HG03108 (cell line): ENCODE results near the gene XPR1.

Experiments used
- ATAC-seq: cut with Tn5 transposase; IDR thresholded peaks from one replicate; pipeline ENCODE4 v1.9.1; 2021; ENCODE audit warnings: moderate library complexity; ENCODE audit not compliant: unreplicated experiment

The XPR1 gene

DNA sequence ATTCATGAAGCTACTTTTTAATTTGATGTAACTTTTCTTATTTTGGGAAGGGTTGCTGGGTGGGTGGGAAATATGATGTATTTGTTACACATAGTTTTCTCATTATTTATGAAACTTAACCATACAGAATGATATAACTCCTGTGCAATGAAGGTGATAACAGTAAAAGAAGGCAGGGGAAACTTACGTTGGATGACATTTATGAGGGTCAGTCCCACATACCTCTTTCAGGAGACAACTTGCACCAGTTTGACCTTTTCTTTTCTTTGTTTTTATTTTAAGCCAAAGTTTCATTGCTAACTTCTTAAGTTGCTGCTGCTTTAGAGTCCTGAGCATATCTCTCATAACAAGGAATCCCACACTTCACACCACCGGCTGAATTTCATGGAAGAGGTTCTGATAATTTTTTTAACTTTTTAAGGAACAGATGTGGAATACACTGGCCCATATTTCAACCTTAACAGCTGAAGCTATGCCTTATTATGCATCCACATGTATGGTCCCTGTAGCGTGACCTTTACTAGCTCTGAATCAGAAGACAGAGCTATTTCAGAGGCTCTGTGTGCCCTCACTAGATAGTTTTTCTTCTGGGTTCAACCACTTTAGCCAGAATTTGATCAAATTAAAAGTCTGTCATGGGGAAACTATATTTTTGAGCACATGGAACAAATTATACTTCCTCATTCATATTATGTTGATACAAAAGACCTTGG is 252.9 kb downstream of the XPR1 start:
- ATAC-seq, result no peak

DNA sequence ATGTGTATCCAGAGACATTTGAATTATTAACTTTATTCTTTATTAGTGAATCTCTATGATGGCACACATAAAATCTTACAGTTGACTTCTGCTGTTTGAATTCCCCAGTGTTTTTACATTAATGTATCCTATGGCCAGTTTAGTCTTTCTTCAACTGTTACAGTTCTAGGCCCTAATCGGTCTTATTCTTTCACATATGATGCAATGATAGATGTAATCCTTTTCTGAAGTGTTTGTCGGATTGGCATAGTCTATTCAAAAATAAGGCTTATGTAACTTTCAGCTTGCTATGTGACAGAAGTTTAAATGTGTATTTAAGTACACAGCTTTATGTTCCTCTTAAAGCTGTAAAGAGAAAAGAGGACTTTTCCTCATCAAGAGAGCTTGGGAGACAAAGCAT is 254.5 kb downstream of the XPR1 start:
- ATAC-seq, result no peak

DNA sequence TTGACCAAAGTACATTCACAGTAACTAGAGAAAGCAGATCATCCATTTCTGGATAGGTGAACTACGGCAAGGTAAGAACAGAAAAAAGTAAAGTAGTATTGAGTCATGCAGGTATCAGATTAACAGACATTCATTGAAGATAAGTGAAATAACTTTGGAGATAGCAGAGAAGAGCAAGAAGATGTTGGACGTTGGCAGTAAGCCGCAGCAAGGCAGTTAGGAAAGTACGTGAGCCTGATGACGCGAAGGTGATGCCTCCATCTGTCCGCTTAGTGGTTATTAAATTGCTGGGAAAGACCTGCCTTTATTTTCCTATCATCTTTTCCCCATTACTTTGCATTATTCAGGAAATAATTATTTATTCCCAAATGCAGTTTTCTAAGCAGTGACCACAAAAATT is 256.0 kb downstream of the XPR1 start:
- ATAC-seq, result no peak

DNA sequence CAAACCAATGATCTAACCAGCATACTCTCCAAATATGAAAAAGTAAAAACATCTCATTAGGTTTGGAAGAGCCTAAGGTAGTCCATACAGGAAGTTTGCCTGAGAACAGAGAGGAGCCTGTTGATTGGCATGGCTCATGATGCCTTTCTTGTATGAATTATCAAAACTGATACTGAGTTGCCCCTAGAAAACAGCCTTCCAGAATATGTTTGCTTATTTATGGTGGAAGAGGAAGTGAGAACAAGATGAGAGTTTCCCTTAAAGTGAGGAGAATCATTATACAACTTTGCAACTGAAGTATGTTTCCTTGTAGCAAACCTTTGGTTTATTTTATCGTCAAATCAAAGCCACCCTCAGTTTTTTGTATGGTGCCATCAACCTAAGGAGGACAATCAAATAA is 257.0 kb downstream of the XPR1 start:
- ATAC-seq, result peak; percentile 85

DNA sequence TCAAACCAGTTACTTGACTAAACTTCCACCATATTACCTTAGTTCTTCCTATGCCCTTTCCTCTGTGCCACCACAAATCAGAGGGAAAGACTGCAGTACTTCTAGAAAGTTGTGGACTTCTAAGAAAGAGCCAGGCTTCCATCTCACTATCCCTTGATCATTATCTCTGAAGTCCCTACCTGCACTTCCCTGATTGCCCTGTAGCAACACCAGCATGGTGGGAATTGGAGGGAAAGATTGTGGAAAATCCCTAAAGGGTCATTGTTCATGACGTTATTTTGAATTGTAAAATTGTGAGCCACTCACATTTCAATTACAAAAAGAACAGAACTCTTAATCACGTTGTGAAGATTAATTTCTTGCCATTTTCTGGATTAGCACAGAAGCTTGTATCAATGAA is 257.5 kb downstream of the XPR1 start:
- no peak for ATAC-seq

DNA sequence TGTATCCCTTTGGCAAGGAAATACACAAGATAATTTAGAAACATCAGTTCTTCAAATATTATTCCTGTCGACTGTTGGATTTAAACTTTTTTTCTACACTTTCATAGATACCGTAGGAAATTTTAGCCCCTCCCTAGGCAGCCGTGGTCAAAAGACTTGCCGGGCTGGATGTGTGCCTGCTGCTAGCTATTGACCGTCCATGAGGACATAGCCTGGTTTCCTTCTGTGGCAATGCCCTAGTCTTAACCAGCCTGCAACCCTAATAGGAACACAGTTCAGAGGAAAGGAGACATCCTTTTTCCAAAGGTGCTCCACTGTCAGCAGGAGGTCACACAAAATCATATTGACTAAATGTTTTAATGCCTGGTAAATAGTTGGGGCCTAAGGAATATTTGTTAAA is 260.4 kb downstream of the XPR1 start:
- ATAC-seq, result no peak

DNA sequence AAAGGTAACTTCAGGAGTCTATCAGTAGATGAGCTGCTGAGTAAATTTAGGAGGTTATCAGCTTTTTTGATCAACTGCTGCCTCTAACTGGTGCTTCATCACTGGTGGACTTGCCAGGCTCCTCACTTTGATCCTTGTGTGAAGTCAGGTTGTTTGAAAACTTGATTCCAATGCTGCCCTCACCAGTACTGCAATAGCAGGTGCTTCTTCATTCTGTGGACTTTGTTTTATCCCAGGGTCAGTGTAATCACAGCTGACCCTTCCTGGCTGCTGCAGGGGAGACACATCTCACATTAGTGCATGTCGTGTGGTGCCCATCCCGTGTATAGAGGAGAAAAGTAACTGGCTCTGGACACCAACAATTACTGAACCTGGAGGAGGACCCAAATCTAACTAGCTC is 260.9 kb downstream of the XPR1 start:
- no peak for ATAC-seq

DNA sequence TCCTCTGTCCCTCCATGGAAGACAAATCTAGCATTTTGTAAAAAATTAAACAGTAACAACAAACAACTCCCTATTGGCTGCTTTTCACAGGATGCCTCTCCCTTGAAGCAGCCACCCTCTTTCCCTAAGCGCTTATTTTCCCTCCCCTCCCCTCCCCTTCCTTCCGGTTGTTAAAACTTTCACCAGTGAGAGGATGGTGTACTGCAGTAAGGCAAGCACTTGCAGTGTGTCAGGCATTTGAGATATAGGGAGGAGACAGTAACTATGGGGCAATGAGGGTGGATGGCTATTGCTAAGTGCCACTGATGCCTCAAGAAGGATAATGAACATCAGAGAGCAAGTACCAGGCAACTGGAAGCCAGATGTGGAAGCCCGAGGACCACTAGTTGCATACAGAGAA is 261.8 kb downstream of the XPR1 start:
- ATAC-seq, result no peak

DNA sequence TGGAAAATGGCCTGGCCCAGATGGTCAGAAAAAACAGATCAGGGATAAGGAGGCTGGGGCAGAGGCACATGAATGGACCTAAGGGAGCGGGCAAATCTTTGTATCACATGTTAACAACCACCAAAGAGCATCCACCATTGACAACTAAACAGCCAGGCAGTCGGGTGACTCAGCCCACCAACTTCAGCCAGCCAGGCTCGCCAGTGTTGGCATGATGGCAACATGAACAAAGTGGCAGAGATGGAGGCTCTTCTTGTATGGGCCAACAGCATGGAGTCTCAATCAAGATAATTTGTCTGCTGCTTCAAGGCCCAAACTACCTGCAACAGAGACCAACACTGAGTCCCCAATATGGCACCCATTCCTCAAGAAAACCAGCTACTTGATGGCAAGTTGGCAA is 264.3 kb downstream of the XPR1 start:
- no peak for ATAC-seq

DNA sequence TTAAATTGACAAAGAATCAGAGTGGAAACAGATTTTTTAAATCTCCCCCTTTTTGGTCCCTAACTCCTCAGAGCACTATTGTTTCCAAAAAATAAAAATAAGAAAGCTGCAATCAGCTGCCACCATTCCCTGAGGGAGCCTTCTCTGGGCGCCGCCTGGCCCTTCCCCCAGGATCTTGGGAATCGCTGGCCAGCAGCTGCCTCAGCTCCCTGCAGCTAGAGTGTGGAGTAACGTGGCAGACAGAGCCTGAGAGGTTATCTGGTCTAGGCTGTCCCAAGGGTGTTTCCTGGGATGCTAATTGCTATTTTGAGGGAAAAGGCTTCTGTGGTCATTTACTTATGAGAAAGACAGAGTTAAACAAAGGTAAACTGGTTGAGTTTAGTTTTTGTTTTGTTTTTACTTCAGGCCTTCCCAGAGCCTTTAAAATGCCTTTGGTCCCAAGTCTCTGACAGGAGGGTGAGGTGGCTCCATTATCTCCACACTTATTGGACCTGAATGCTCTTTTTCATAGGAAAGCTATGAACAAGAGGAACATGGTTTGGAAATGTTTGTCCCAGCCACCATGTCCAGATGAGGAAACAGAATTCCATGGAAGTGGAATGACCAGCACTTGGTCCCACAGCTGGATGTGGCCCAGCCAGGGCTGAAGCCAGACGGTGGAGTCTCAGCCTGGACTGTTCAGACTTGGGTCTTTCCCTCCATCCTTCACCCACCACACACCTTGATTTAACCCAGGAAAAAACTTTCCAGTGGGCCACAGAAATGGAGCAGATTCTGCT is 266.8 kb downstream of the XPR1 start:
- no peak for ATAC-seq

DNA sequence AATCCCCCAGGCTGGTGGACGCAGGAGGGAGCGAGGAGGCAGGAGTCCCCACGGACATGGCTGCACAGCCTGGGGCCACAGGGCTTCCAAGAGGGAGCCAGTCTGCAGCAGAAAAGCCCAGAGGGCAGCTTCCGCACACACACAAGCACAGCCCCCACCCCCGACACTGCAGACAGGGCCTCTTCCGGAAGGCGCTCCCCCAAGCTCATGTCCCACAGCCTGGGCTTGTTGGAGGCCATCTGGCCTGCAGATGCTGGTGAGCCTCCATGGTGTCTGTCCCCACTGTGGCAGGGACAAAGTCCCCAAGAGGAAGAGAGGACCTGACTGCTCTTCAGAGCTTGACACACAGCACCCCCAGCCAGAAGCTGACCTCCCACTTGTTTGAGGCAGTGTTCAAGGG is 267.4 kb downstream of the XPR1 start:
- no peak for ATAC-seq

DNA sequence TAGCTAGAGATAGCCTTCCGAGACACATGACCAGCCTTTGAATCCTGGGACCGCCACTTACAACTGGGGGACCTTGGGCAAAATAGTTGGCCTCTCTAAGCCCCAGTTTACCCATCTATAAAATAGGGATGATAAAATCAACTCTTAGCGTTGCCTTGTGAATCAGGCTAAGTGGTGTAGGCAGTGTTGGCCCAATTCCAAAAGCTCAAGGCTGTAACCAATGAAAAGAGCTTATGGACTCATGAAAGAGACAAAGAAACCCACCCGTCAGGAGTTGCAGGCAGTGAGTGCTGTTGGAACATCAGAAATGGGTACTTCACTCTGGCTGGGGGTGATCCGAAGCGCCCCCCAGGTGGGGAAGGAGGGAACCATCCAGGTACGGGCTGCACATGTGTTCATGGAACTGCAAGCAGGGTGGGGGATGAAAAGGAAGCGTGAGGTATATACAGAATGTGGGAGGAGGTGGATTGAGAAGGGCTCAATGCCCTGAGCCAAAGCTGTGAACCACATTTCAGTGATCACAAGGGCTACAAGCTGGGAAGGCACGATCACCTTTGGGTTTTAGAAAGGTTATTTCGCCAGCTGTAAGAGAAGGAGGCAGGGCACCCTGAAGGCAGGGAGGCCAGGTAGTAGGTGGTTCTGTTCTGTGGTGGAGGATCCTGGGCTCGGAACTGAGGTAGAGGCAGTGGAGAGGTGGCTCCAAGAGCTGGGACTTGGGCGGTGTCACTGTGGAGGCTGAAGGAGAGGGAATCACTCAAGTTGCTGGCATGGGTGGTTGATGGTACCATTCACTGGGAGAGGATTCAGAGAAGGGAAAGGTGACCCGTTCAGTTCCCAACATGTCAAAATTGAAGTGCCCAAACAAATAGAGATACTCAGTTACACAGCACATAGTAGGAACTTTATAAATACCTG is 269.5 kb downstream of the XPR1 start:
- ATAC-seq, result no peak

DNA sequence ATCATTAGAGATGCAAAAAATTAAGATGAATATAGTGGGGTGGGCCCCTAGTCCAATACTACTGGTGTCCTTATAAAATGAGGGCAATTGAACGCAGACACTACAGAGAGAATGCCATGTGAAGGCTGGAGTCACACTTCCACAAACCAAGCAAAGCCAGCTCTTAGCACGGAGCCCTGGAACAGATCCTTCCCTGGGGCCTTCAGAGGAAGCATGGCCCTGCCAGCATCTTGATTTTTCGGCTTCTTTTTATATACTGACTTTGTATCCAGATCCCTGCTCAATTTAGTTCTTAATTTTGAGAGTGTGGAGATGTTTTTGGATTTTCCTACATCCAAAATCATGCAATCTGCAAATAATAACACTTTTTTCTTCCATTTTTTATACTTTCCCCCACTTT is 270.7 kb downstream of the XPR1 start:
- no peak for ATAC-seq

DNA sequence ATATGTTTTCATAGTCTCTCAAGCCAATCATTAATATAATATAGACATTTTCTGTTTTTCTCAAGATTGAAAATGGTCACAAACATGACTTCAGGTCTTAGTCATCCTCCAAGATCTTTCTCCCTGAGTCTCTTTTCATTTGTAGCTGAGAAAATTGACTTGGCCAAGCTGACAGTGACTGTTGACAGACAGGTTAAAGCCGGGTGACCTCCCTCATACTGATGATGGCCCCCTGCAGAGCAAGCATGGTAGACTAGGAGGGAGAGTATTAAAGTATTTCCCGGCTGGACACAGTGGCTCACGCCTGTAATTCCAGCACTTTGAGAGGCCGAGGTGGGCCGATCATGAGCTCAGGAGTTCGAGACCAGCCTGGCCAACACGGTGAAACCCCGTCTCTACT is 274.1 kb downstream of the XPR1 start:
- ATAC-seq, result no peak

DNA sequence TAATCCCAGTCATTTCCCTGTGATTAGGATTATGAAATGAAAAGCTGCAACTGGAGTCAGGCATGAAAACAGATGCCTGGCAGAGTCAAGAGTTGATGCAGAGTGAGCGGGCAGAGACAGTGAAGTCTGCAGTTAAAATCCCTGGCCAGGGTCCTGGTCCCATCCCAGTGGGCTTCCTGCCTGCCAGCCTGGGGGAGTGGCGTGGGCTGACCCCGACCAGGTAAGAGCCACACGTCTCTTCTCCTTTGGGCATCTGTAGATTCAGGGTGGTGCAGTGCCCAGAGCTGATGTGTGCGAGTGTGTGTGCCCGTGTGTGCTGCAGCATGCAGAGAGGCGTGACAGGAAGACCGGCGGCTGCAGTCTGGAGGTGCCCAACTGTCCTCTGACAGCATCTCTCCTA is 274.7 kb downstream of the XPR1 start:
- no peak for ATAC-seq

DNA sequence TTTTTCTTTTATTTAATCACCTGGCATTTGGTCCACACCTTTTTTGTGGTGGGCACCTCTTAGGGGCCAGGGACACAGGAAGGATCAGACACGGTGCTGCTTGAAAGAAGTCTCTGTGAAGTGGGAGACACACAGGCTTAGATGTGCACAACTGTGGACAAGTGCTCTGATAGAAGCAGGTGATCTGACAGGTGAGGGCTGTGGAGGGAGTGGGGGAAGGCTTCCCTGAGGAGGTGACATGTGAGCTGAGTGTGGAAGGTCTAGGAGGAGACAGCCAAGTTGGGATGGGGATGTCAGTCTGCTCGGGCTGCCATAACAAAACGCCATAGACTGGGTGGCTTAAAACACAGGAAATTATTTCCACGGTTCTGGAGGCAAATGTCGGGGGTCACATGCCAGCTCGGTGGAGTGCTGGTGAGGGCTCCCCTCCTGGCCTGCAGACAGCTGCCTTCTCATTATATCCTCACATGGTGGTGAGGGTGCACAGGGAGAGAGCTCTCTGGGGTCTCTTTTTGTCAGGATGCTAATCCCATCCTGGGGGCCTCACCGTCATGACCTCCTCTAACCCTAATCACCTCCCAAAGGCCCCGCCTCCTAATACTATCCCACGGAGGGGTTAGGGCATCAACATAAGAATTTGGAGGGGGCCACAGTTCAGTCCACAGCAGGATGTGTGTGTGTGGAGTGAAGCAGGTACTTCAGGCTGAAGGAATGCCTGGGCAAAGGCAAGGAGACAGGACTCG is 275.7 kb downstream of the XPR1 start:
- ATAC-seq, result no peak

DNA sequence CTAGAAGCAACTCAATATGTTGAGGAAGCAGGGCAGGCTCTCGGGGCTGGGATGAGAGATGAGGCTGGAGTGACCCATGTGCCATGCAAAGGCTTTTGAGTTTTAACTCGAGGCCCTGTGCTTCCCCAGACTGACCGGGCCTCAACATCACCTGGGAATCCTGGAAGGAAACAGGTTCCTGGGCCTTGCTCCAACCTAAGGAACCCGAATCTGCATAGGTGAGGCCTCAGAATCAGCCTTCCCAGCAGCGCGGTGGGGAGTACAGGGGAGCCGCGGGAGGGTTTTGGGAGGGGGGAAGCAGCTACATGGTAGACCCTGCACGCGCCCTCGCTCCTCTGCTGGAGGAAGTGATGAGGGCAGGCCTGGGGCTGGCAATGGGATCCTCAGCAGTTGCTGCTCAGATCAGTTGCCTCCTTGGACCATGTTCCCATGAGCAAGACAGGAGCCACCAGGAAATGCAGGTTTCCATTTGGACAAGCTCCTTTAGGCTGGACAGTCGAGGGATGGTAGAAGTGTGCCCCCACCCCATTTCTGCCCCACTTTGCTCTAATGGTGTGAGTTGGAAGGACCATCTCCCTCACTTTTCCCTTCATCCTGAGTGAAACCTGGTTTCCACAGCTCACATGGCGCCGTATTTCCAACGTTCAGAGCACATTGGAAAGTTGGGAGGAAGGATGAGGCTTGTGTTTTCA is 276.4 kb downstream of the XPR1 start:
- no peak for ATAC-seq

DNA sequence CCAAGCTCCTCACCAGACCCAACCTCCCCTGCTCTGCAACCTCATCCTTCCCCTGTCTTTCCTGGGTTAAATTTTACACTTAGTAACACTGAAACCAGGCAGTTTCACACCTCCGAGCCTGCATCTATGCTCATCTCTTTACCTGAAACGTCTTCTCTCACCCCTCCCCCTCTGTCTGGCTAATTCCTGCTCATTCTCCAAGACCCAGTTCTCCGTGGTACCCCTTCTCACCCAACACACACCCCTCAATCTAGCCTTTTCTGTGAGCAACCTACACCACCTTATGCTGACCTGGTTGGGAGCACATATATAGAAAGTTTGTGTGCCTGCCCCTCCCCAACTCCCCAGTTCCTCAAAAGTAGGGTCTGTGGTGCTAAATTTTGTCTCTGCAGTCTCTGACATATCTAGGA is 277.2 kb downstream of the XPR1 start:
- peak; percentile 35 for ATAC-seq

DNA sequence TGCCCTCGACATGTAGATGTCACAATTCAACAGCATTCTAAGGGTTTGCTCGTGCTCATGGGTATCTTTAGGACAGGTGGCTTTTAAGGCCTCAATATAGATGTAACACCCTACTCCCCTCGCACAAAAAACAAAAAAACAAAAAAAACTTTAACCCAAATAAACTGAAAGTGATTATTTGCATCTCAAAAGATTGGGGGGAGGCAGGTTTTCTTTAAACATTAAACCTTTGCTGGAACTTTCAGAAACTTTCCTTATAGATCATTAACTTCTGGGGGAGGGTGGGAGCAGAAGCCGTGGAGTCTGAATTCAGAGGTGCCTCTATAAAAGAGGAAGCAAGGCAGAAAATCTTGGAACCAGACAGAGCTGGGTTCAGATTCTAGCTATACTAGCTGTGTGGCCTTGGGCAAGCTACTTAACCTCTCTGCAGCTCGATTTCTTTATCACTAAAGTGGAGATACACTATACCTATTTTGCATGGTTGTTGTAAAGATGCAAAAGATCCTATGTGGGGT is 277.7 kb downstream of the XPR1 start:
- peak; percentile 41 for ATAC-seq

DNA sequence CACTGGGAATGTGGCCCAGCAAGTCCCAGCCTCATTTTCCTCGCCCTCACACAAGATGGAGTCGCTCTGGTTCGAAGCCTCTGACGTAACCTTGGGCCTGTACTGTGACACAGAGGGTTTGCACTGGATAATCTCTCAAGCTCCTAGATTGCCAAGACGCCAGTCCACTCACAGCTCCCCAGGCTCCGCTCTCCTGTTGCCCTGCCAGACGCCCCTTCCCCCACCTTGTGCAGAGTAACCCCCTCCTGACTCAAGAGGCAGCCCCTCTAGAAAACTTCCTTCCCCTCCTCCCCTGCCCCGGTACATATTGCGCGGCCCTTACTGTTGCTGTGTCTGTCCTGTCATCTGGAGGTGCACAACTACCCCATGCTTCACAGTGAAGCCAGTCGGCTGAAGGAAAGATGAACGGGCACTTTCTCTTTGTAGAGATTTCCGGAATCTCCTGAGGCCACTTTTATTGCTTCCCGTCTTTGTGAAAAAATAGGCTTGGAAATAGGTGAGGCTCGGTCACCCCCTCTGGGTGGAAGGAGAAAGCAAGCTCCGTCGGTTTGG is 279.9 kb downstream of the XPR1 start:
- no peak for ATAC-seq
